ENCODE measurements around the gene RTCA.

DNA sequence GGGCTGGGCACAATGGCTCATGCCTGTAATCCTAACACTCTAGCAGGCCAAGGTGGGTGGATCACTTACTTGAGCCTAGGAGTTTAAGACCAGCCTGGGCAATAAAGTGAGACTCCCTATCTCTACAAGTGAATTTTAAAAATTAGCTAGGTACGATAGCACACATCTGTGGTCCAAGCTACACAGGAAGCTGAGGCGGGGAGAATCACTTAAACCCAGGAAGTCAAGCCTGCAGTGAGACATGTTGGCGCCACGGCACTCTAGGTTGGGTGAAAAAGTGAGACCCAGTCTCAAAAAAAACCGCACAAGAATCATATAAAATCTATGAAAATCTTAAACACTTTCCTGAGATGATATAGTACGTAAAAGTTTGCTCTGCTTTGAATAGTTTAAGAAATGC, 46.6 kb upstream of the RTCA start:
- TF ChIP-seq, protein P1, sequence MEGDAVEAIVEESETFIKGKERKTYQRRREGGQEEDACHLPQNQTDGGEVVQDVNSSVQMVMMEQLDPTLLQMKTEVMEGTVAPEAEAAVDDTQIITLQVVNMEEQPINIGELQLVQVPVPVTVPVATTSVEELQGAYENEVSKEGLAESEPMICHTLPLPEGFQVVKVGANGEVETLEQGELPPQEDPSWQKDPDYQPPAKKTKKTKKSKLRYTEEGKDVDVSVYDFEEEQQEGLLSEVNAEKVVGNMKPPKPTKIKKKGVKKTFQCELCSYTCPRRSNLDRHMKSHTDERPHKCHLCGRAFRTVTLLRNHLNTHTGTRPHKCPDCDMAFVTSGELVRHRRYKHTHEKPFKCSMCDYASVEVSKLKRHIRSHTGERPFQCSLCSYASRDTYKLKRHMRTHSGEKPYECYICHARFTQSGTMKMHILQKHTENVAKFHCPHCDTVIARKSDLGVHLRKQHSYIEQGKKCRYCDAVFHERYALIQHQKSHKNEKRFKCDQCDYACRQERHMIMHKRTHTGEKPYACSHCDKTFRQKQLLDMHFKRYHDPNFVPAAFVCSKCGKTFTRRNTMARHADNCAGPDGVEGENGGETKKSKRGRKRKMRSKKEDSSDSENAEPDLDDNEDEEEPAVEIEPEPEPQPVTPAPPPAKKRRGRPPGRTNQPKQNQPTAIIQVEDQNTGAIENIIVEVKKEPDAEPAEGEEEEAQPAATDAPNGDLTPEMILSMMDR (IDR thresholded peaks at IDR 0.05): no peak
- TF ChIP-seq EZH2phosphoT487 (IDR thresholded peaks at IDR 0.05) (no peak), EZH2 (IDR thresholded peaks at IDR 0.05) (no peak)

Data from neural progenitor cell (in vitro differentiated cells).